SJCRH30 (cell line): ENCODE data around the gene TSC2. TPM values are rescaled to one million over a fixed set of nuclear protein-coding genes. Genes with fewer than 3 reads are reported as not detected.
"Not testable (repeated sequence)": the region's sequence is repeated elsewhere in the genome, so short reads cannot be mapped to it uniquely, and the experiment has no call there.

Source experiments
- DNase-seq, 2 experiments: peaks; one replicate each; pipeline ENCODE4 v3.0.0-alpha.2; 2015 to 2020
- H3K27ac ChIP-seq: fragments of 250-450 bp; sonication (Bioruptor Pico); 2 replicates; pipeline ENCODE4 v1.5.1; 2020; ENCODE audit warnings: mild to moderate bottlenecking, moderate library complexity
- H3K27me3 ChIP-seq: fragments of 250-450 bp; sonication (Bioruptor Pico); 2 replicates; pipeline ENCODE4 v1.5.1; 2020; ENCODE audit warnings: mild to moderate bottlenecking, moderate library complexity
- H3K36me3 ChIP-seq: fragments of 250-450 bp; sonication (Bioruptor Pico); 2 replicates; pipeline ENCODE4 v1.5.1; 2020; ENCODE audit warnings: mild to moderate bottlenecking, moderate library complexity
- H3K4me1 ChIP-seq: fragments of 250-450 bp; sonication (Bioruptor Pico); 2 replicates; pipeline ENCODE4 v1.5.1; 2020; ENCODE audit warnings: mild to moderate bottlenecking, moderate library complexity
- H3K4me3 ChIP-seq: fragments of 250-450 bp; sonication (Bioruptor Pico); 2 replicates; pipeline ENCODE4 v1.5.1; 2020; ENCODE audit warnings: mild to moderate bottlenecking, moderate library complexity
- H3K9me3 ChIP-seq: fragments of 250-450 bp; sonication (Bioruptor Pico); replicated peaks from 2 replicates; pipeline ENCODE4 v1.5.1; 2020; ENCODE audit warnings: mild to moderate bottlenecking, moderate library complexity
- total RNA-seq: library from RNA; depleted of rRNA; stranded (reverse); fragments of >200 nt; shearing (Covaris generic); gene quantifications from 2 replicates; pipeline ENCODE4 v1.2.3, GENCODE V29; 2014

TSC2 gene
- total RNA-seq, 1 experiment from 2014 or later: 37.1 TPM

GRCh38 chr16:2032285-2033056, 15.3 kb upstream of the TSC2 start:
- no peaks in the 10 kb centered on the region for H3K9me3 ChIP-seq
- peak overlapping the region; percentile 57 for H3K4me3 ChIP-seq
- no peak overlapping the region for H3K27ac ChIP-seq
- DNase-seq: peak in 1 of 2 experiments; percentile 44
- H3K4me1 ChIP-seq: peaks cover 27% of the 10 kb centered on the region
- H3K36me3 ChIP-seq: no peaks in the 10 kb centered on the region
- H3K27me3 ChIP-seq: peaks cover 8% of the 10 kb centered on the region; the same call in 1 of the 2 replicates

DNA sequence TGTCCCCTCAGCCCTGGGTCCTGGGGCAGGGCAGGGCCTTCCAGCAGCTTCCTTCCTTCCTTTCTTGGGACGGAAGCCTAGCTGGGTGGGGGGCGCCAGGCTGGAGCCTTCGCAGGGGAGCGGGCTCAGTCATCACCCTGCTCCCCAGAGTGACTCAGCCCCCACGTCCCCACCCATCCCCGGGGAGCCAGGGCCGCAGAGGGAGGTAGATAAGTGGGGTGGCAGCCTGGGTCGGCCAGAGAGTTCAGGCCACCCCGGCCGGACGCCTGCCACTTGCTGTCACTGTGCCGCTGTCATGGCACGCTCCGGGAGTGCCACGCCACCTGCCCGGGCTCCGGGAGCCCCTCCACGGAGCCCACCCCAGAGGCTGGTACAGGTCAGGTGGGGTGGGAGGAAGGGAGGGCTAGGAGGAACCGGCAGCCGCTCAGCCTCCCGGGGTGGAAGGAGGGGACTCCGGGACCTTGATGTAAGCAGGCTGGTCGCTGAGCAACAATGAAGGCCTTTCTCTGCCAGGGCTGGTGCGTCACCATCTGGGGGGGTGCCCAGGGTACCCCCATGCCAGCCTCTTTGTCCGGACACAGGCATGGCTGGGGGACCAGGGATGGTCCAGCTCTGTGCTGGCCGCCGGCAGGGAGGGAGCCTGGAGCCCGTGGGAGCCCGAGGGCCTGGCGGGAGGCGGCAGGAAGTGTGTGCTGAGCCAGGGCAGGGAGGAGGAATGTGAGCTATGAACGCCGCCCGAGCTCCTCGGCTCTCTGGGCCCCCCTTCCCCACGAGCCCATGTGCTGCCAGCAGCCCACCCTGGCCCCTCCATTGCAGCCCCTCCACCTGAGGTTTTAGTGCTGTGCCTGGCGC, 14.5 kb upstream of the TSC2 start:
- Histone ChIP-seq H3K36me3 (no peaks in the 10 kb centered on the region), H3K4me3 (peak overlapping the region; percentile 57), H3K27ac (peak overlapping the region; percentile 32), H3K27me3 (no peaks in the 10 kb centered on the region; the same call in 1 of the 2 replicates), H3K4me1 (peaks cover 27% of the 10 kb centered on the region), H3K9me3 (no peaks in the 10 kb centered on the region)
- DNase-seq: peak; percentile 53 to 62

DNA sequence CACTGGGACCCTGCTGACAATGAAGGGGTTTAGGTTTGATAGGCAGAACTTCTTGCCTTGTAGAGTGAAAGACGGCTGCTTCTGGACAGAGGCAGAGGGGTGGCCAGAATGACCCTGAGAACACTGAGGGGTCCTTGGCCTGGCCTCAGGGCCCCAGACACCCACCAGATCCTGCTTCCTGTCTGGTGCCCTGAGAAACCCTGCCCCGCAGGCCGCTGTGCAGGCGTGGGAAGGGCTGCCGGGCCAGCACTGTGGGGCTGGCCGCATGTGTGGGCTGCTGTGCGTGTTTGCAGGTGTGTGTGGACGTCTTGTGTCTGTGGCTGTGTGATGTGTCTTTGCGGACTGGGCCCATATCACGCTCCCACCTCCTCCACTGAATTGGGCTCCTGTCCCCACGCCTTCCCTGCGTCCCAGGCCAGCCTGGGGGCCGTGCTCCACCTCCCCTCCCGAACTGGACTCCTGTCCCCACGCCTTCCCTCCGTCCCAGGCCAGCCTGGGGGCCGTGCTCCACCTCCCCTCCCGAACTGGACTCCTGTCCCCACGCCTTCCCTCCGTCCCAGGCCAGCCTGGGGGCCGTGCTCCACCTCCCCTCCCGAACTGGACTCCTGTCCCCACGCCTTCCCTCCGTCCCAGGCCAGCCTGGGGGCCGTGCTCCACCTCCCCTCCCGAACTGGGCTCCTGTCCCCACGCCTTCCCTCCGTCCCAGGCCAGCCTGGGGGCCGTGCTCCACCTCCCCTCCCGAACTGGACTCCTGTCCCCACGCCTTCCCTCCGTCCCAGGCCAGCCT, 13.7 kb upstream of the TSC2 start:
- Histone ChIP-seq H3K4me3 (peak overlapping the region; percentile 57), H3K27ac (peak overlapping the region; percentile 32), H3K4me1 (peaks cover 32% of the 10 kb centered on the region)
- H3K9me3 ChIP-seq, DNase-seq, H3K27me3 ChIP-seq, H3K36me3 ChIP-seq: not testable (repeated sequence)

DNA sequence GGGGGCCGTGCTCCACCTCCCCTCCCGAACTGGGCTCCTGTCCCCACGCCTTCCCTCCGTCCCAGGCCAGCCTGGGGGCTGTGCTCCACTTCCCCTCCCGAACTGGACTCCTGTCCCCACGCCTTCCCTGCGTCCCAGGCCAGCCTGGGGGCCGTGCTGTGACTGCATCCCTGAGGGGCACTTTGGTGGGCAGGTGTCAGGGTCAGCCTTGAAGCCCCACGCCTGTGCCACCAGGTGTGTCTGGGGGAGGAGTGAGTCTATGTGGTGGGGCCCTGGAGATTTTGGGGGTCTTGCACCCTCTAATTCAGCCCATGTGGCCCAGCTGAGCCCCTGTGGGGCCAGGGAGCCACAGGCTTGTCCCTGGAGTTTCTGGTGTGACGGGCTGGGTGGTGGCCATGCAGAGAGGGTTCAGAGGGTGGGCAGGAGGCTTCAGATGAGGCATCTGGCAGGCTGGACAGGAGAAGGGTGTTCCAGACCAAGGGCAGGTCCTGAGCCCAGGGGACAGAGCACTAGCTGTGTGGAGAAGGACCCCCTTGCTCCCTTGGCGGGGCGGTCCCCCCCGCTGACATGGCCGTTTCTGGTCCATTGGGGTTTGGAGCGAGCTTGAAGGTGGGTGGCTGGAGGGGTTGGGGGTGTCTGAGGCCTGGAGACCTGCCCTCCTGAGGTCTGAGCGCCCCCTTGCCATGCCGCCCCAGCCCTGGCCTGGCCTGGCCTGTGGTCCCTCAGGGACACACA, 12.9 kb upstream of the TSC2 start:
- no peaks in the 10 kb centered on the region for H3K36me3 ChIP-seq

GRCh38 chr16:2035431-2036199, 12.2 kb upstream of the TSC2 start:
- Histone ChIP-seq H3K4me3 (peak overlapping the region; percentile 43), H3K27ac (peak overlapping the region; percentile 57), H3K27me3 (no peaks in the 10 kb centered on the region), H3K9me3 (no peaks in the 10 kb centered on the region), H3K36me3 (no peaks in the 10 kb centered on the region), H3K4me1 (peaks cover 47% of the 10 kb centered on the region)
- peak; percentile 83 to 85 for DNase-seq

More for the DNA sequence above, 12.9 kb upstream of the TSC2 start:
- Histone ChIP-seq H3K4me3 (peak overlapping the region; percentile 43), H3K4me1 (peaks cover 39% of the 10 kb centered on the region), H3K27ac (peak overlapping the region; percentile 57), H3K9me3 (no peaks in the 10 kb centered on the region), H3K27me3 (no peaks in the 10 kb centered on the region)
- DNase-seq: no peak

- peak overlapping the region; percentile 43 for H3K4me3 ChIP-seq
- H3K4me1 ChIP-seq: peaks cover 54% of the 10 kb centered on the region
- no peak for DNase-seq
- no peaks in the 10 kb centered on the region for H3K27me3 ChIP-seq
- H3K36me3 ChIP-seq: no peaks in the 10 kb centered on the region
- H3K27ac ChIP-seq: peak overlapping the region; percentile 57
- H3K9me3 ChIP-seq: no peaks in the 10 kb centered on the region
These were observed 11.4 kb upstream of the TSC2 start for GRCh38 chr16:2036200-2036966.

GRCh38 chr16:2037115-2037514, 10.7 kb upstream of the TSC2 start:
- no peak overlapping the region for H3K4me3 ChIP-seq
- H3K36me3 ChIP-seq: no peaks in the 10 kb centered on the region
- H3K4me1 ChIP-seq: peaks cover 61% of the 10 kb centered on the region
- H3K27me3 ChIP-seq: no peaks in the 10 kb centered on the region
- no peaks in the 10 kb centered on the region for H3K9me3 ChIP-seq
- no peak for DNase-seq
- no peak overlapping the region for H3K27ac ChIP-seq

- Histone ChIP-seq H3K9me3 (no peaks in the 10 kb centered on the region), H3K4me1 (peaks cover 58% of the 10 kb centered on the region), H3K36me3 (no peaks in the 10 kb centered on the region), H3K27me3 (no peaks in the 10 kb centered on the region), H3K27ac (no peak overlapping the region), H3K4me3 (no peak overlapping the region)
- no peak for DNase-seq
These were observed 10.0 kb upstream of the TSC2 start for GRCh38 chr16:2037647-2038381.

GRCh38 chr16:2038382-2039231, 9.2 kb upstream of the TSC2 start:
- peaks cover 54% of the 10 kb centered on the region for H3K4me1 ChIP-seq
- H3K4me3 ChIP-seq: no peak overlapping the region
- no peaks in the 10 kb centered on the region for H3K36me3 ChIP-seq
- H3K9me3 ChIP-seq: no peaks in the 10 kb centered on the region
- no peak for DNase-seq
- H3K27ac ChIP-seq: peak overlapping the region; percentile 73
- no peaks in the 10 kb centered on the region for H3K27me3 ChIP-seq

DNA sequence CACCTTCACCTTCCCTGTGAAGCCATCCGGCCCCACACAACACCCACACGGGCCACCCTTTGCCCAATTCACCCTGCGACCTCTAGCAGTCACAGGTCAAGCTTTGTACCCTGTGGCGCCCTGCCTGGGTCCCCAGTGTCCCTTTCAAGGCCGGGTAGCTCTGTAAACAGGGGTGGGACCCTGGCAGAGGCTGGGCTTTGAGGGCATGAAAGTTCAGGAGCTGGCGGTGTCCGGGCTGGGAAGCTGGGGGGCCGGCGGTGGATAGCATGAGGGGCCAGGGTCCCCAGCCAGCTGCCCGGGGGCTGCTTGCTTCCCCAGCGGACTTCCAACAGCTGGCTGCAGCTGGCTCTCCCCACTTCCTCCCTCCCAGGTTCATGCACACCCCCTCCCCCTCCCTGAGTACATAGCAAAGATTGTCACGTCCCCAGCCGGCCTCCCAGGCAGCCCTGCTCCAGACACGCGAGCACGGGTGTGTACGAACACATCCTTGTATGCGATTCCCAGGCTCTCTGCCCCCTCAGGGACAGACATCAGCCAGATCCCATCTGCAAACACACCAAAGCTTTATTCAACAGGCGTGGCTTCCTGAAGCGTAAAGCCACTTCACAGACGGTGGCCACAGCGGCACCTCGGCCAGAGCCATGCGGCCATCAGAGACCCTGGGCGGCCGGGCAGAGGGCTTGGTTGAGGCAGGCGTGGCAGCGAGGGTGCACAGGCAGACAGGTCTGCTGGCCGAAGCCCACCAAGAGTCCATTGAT, 8.3 kb upstream of the TSC2 start:
- Histone ChIP-seq H3K4me3 (no peak overlapping the region), H3K36me3 (no peaks in the 10 kb centered on the region), H3K4me1 (peaks cover 49% of the 10 kb centered on the region), H3K27me3 (no peaks in the 10 kb centered on the region), H3K9me3 (no peaks in the 10 kb centered on the region), H3K27ac (peak overlapping the region; percentile 73)
- DNase-seq: peak; percentile 77 to 78

- Histone ChIP-seq H3K27me3 (no peaks in the 10 kb centered on the region), H3K4me1 (peaks cover 44% of the 10 kb centered on the region), H3K4me3 (no peak overlapping the region), H3K36me3 (no peaks in the 10 kb centered on the region), H3K9me3 (no peaks in the 10 kb centered on the region), H3K27ac (peak overlapping the region; percentile 73)
- no peak for DNase-seq
These were observed 7.6 kb upstream of the TSC2 start for GRCh38 chr16:2040041-2040786.
